Gastrocnemius medialis (tissue), 4 donors: ENCODE data around the gene SAMD13.

Experiments used
- POLR2A ChIP-seq, 2 donors: fragments of 450-650 bp; IDR thresholded peaks; one replicate each; pipeline ENCODE4 v1.6.1; 2017; ENCODE audit warnings: antibody characterized with exemption in 2 of 2, mild to moderate bottlenecking in 2 of 2, moderate library complexity in 2 of 2
- TF ChIP-seq, protein P1 (sequence below), 5 experiments: fragments of 450-650 bp in 3 of 5; fragments of 200-600 bp in 2 of 5; sonication (generic) in 2 of 5; IDR thresholded peaks in 4 of 5; conservative IDR thresholded peaks in 1 of 5; 1 replicate in 4 of 5; 2 replicates in 1 of 5; pipeline ENCODE4 v1.5.1; 2016 to 2019; ENCODE audit warnings: antibody characterized with exemption in 5 of 5, mild to moderate bottlenecking in 3 of 5, moderate library complexity in 3 of 5

DNA sequence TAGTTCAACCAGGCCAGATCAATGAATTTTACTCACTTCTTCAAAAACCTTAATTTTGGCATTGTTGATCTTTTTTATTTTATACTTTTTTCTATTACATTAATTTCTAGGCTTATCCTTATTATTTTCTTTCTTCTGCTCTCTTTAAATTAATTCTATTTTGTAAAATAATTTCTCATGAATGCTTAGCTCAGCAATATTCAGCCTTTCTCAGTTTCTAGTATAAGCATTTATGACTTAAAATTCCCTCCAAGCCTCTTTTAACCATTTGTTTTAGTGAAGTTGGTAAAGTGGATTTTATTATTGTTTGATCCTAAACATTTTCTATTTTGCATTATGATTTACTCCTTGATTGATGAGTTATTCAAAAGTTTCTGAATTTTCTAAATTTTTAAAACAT lies 20.6 kb upstream of the SAMD13 start:
- TF ChIP-seq, protein P1, sequence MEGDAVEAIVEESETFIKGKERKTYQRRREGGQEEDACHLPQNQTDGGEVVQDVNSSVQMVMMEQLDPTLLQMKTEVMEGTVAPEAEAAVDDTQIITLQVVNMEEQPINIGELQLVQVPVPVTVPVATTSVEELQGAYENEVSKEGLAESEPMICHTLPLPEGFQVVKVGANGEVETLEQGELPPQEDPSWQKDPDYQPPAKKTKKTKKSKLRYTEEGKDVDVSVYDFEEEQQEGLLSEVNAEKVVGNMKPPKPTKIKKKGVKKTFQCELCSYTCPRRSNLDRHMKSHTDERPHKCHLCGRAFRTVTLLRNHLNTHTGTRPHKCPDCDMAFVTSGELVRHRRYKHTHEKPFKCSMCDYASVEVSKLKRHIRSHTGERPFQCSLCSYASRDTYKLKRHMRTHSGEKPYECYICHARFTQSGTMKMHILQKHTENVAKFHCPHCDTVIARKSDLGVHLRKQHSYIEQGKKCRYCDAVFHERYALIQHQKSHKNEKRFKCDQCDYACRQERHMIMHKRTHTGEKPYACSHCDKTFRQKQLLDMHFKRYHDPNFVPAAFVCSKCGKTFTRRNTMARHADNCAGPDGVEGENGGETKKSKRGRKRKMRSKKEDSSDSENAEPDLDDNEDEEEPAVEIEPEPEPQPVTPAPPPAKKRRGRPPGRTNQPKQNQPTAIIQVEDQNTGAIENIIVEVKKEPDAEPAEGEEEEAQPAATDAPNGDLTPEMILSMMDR (IDR thresholded peaks at IDR 0.05 in 4 of 5, conservative IDR thresholded peaks at IDR 0.05 in 1 of 5), result no peak
- no peak for TF ChIP-seq POLR2A (IDR thresholded peaks at IDR 0.05)
